RWPE1 (cell line): ENCODE results near the gene HDAC3.

Experiments used
- CTCF ChIA-PET: fragments of 350-600 bp; sonication (Branson Sonifier 250); formaldehyde crosslinking; extraction: SDS; loops from one replicate; lab custom pipeline; 2021; lab: Yijun Ruan, JAX
- POLR2A ChIA-PET: fragments of 400-600 bp; formaldehyde crosslinking; extraction: SDS; loops from one replicate; lab custom pipeline; 2020; ENCODE audit warnings: antibody characterized with exemption; ENCODE audit not compliant: low non-redundant PET; lab: Yijun Ruan, JAX
- DNase-seq: peaks from one replicate; pipeline ENCODE4 v3.0.0; 2012; ENCODE audit warnings: low spot score
- H3K27ac ChIP-seq: fragments of 450-650 bp; 2 replicates; pipeline ENCODE4 v1.5.1; 2017
- TF ChIP-seq, protein P1 (sequence below): fragments of 450-650 bp; conservative IDR thresholded peaks from 2 replicates; pipeline ENCODE4 v1.5.1; 2017; ENCODE audit warnings: low read depth, mild to moderate bottlenecking

Gene HDAC3

DNA sequence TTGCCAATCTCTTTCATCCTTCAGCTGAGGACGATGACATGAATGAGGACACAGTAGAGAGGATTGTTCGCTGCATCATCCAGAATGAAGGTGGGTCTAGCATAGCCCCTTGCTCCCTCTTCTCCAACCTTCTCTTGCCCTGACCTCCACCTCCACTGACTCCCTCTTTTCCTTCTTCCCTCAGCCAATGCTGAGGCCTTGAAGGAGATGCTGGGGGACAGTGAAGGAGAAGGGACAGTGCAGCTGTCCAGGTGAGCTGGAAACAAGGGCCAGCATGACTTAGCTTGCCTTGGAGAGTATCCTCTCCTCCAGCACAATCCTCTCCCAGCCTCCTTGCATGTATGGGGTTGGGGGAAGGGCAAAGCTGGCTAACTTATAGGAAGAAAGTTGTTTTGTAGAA lies 2.1 kb upstream of the HDAC3 start:
- no peak for DNase-seq
- CTCF ChIA-PET: interaction anchor here (0.6 to 1.7 kb wide), 4 partner anchors 20 to 59 kb away, joined by 4 to 6 read pairs (median 4); partner anchors contain the start of gene DIAPH1
- no peak overlapping the region for H3K27ac ChIP-seq
- TF ChIP-seq, protein P1, sequence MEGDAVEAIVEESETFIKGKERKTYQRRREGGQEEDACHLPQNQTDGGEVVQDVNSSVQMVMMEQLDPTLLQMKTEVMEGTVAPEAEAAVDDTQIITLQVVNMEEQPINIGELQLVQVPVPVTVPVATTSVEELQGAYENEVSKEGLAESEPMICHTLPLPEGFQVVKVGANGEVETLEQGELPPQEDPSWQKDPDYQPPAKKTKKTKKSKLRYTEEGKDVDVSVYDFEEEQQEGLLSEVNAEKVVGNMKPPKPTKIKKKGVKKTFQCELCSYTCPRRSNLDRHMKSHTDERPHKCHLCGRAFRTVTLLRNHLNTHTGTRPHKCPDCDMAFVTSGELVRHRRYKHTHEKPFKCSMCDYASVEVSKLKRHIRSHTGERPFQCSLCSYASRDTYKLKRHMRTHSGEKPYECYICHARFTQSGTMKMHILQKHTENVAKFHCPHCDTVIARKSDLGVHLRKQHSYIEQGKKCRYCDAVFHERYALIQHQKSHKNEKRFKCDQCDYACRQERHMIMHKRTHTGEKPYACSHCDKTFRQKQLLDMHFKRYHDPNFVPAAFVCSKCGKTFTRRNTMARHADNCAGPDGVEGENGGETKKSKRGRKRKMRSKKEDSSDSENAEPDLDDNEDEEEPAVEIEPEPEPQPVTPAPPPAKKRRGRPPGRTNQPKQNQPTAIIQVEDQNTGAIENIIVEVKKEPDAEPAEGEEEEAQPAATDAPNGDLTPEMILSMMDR: no peak
- POLR2A ChIA-PET: no interaction called here

DNA sequence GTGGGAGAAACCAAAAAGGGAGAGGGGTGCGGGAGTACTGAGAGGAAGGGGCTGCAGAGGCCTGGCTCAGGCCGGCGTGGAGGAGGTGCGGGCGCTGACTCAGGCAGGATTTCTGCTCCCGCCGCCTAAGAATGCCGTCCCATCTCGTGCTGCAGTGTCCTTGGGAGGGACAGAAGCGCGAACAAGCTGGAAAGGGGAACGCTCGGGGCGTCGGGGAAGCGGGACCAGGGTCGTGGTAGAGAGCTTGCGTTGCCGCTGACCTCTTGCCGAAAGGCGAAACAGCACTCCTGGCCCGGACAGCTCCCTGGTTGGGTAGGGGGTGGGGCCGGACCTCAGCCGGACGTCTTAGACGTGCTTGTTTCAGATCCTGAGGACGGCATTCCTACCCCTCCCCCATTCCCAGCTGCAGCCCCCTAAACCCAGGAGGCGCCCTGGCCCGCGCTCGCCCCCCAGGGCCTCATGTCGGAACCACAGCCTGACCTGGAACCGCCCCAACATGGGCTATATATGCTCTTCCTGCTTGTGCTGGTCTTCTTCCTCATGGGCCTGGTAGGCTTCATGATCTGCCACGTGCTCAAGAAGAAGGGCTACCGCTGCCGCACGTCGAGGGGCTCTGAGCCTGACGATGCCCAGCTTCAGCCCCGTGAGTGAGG lies 1.2 kb upstream of the HDAC3 start:
- CTCF ChIA-PET: interaction anchor here (0.6 to 2.3 kb wide), 8 partner anchors 18 to 321 kb away, joined by 3 to 24 read pairs (median 4); partner anchors contain the start of gene DIAPH1
- POLR2A ChIA-PET: interaction anchor here (1.2 to 2.5 kb wide), 3 partner anchors 10 to 45 kb away, joined by 5 to 7 read pairs (median 6); partner anchors contain the start of gene FCHSD1
- DNase-seq: peak; percentile 72
- TF ChIP-seq, protein P1: no peak
- H3K27ac ChIP-seq: peak overlapping the region; percentile 73

DNA sequence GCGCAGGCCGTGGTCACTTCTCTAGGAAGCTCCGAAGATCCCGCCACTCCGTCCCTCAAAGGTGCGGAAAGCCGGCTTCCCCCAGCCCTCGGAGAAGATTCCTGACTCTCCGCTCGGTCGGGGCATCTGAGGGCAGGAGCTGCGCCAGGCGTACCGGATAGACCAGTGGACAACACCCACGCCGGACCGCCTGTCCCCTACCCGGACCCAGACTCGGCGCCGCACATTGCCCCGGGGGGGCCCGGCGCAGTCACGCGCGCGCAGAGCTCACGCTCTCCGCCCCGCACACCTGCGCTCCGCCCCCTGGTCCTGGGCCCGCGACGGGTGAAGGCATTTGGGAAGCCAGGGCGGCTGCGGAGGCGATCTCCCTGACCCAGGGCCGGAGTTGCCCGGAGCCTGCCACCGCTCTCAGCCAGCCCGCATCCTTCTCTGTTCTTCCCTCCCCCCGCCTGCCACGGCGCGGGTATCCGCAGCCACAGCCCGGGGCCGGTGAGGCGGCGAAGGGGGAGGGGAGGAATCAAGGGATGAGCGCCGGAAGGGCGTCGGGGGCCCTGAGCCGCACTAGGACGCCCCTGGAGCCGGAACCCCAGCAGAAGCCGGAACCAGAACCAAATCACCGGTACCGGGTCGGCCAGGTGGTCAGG lies 596 bp upstream of the HDAC3 start:
- TF ChIP-seq, protein P1: no peak
- ChIA-PET POLR2A (interaction anchor here (0.5 to 2.5 kb wide), 6 partner anchors 10 to 45 kb away, joined by 3 to 7 read pairs (median 5); partner anchors contain the start of gene FCHSD1), CTCF (interaction anchor here (0.6 to 2.3 kb wide), 5 partner anchors 18 to 322 kb away, joined by 3 to 24 read pairs (median 3); partner anchors contain the start of gene DIAPH1)
- DNase-seq: peak; percentile 51
- peak overlapping the region; percentile 73 for H3K27ac ChIP-seq

DNA sequence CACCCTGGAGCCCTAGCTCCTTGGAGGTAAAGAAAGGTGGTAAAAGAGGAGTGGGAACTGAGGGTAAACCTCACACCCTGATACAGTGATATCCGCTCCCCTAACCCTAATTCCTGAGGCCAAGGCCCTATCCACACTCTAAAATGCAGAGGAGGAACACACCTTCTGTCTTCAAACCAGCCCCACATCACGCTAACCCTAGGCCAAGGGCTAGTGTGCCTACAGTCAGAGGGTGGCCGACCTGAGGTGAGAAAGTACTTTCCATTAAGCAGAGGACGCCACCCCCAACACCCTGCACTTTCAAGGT lies 590 bp downstream of the HDAC3 start:
- POLR2A ChIA-PET: interaction anchor here (0.6 to 2.5 kb wide), 6 partner anchors 9 to 1135 kb away, joined by 3 to 7 read pairs (median 4); partner anchors contain the start of genes DIAPH1 and FCHSD1
- peak overlapping the region; percentile 73 for H3K27ac ChIP-seq
- TF ChIP-seq, protein P1: no peak
- no peak for DNase-seq
- CTCF ChIA-PET: interaction anchor here (1.2 to 2.3 kb wide), 3 partner anchors 17 to 44 kb away, joined by 3 to 24 read pairs (median 5); partner anchors contain the start of gene DIAPH1

DNA sequence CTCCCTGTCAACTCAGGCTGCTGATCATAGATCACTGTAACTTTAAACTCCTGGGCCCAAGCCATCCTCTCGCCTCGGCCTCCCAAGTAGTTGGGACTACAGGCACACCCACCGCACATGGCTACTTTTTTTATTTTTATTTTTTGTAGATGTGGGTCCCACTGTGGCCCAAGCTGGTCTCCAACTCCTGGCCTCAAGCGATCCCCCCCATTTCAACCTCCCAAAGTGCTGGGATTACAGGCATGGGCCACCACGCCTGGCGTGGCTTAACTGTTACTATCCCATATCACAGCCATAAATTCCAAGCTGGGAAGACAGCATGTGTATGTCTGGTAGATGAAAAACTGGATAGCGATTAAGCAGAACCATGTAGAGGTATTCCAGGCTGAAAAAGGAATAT lies 1.0 kb downstream of the HDAC3 start:
- TF ChIP-seq, protein P1: no peak
- ChIA-PET CTCF (interaction anchor here (1.2 to 2.3 kb wide), 2 partner anchors 16 to 43 kb away, joined by 5 to 24 read pairs; partner anchors contain the start of gene DIAPH1), POLR2A (interaction anchor here (0.6 to 2.5 kb wide), 2 partner anchors 13 to 15 kb away, joined by 3 to 7 read pairs; partner anchors contain the start of gene FCHSD1)
- no peak for DNase-seq
- H3K27ac ChIP-seq: no peak overlapping the region

DNA sequence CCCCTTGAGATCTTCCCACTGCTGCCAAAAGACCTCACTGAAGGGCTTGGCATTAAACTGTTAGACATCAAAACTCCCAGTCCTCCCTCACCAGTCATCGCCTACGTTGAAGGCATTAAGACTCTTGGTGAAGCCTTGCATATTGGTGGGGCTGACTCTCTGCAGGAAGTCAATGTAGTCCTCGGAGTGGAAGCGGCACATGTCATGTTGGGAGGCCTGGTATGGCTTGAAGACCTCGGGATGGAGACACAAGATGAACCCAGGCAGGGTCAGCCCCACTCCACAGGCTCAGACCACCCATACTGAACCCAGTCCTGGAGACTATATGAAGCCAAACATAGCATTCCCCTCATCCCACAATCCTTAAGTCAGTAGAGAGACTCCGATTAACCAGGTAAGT lies 1.9 kb downstream of the HDAC3 start:
- no peak for DNase-seq
- TF ChIP-seq, protein P1: no peak
- CTCF ChIA-PET: interaction anchor here (0.6 to 1.8 kb wide), 5 partner anchors 9 to 1501 kb away, joined by 3 to 13 read pairs (median 3); partner anchors contain the start of gene DIAPH1
- POLR2A ChIA-PET: no interaction called here
- H3K27ac ChIP-seq: no peak overlapping the region
